Activated naive CD8-positive, alpha-beta T cell treated with anti-CD3 and anti-CD28 coated beads, Interleukin-2, amount 50 U/mL, for 24 hours (primary cell): Measurements from ENCODE around the gene MVK.

Source experiments
- ATAC-seq: fragments of 150-1000 bp; cut with Tn5 transposase; one replicate; pipeline ENCODE4 v1.10.0; 2021
- DNase-seq: peaks from one replicate; pipeline ENCODE4 v3.0.0; 2021
- H3K27ac Mint-ChIP-seq: one replicate; pipeline ENCODE4 v1.8.0; 2021; ENCODE audit warnings: mild to moderate bottlenecking, mixed read lengths
- H3K27me3 Mint-ChIP-seq: one replicate; pipeline ENCODE4 v1.8.0; 2021; ENCODE audit warnings: mixed read lengths
- H3K36me3 Mint-ChIP-seq: one replicate; pipeline ENCODE4 v1.8.0; 2021; ENCODE audit warnings: low read depth, mixed read lengths
- H3K4me1 Mint-ChIP-seq: one replicate; pipeline ENCODE4 v1.8.0; 2021; ENCODE audit warnings: mixed read lengths
- H3K4me3 Mint-ChIP-seq: one replicate; pipeline ENCODE4 v1.8.0; 2021; ENCODE audit warnings: mild to moderate bottlenecking, moderate library complexity, mixed read lengths
- H3K9me3 Mint-ChIP-seq: one replicate; pipeline ENCODE4 v1.8.0; 2021; ENCODE audit warnings: mixed read lengths

MVK gene

DNA sequence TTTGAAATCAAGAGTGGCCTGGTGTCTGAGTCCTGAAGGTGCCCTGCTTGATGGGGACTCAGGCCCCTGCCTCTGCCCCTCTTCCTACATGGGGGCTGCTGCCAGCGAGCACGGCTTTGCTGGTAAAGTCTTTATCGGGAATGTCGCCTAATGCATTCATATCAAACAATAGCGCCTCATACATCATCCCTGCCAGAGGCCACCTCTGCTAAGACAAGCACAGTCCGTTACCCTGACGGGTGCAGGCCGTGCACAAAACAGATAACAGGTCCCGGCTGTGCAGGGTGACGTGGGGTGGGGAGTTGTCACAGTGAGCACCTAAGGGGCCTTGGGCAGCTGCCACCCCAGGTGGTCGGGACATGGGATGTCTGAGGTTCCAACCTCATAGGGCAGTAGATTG lies 71.6 kb downstream of the MVK start:
- H3K36me3 Mint-ChIP-seq: no peaks in the 10 kb centered on the region
- no peak for DNase-seq
- no peak overlapping the region for H3K27ac Mint-ChIP-seq
- H3K9me3 Mint-ChIP-seq: no peaks in the 10 kb centered on the region
- H3K27me3 Mint-ChIP-seq: peaks cover 12% of the 10 kb centered on the region
- H3K4me3 Mint-ChIP-seq: no peak overlapping the region
- peak; percentile 36 for ATAC-seq
- H3K4me1 Mint-ChIP-seq: no peaks in the 10 kb centered on the region

DNA sequence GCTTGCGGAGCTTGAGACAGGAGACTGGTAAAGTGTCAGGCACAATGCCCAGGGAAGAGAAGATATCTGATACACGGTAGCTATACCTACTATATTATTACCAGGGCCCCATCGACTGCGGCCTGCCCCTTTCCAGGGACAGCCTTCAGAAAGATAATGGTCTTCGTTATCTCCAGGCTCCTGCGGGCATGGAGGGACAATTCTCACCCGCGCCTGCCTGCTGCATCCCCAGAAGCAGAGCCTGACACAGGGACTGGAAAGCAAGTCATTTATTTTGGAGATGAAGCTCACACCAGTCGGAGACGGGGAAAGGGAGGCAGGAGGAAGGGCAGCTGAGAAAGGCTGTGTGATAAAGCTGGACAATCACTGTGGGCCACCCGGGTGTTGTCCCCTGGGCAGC lies 72.1 kb downstream of the MVK start:
- ATAC-seq: no peak
- Mint-ChIP-seq H3K4me3 (no peak overlapping the region), H3K27ac (no peak overlapping the region), H3K27me3 (peaks cover 14% of the 10 kb centered on the region), H3K36me3 (no peaks in the 10 kb centered on the region), H3K4me1 (no peaks in the 10 kb centered on the region), H3K9me3 (no peaks in the 10 kb centered on the region)
- DNase-seq: no peak
